GM18517 (cell line): ENCODE data around the gene TANC2.

Experiments used
- ATAC-seq: cut with Tn5 transposase; IDR thresholded peaks from one replicate; pipeline ENCODE4 v1.9.1; 2021; ENCODE audit warnings: mild to moderate bottlenecking, moderate library complexity; ENCODE audit not compliant: unreplicated experiment

The TANC2 gene

GRCh38 chr17:62999736-63000135 lies 33.7 kb downstream of the TANC2 start:
- ATAC-seq = no peak

GRCh38 chr17:63001689-63002394 lies 35.8 kb downstream of the TANC2 start:
- ATAC-seq = no peak

- ATAC-seq = no peak
Observed at GRCh38 chr17:63002625-63003024, 36.6 kb downstream of the TANC2 start.

GRCh38 chr17:63015824-63016223 lies 49.8 kb downstream of the TANC2 start:
- no peak for ATAC-seq
